Cerebellar nuclear complex (tissue), 1 donor: ENCODE data around the gene PTCRA.

Experiments used
- DNase-seq, 2 experiments: peaks; one replicate each; lab custom pipeline; 2025; lab: John Stamatoyannopoulos, UW

PTCRA gene

GRCh38 chr6:42971746-42972327, 56.0 kb downstream of the PTCRA start:
- DNase-seq: no peak

DNA sequence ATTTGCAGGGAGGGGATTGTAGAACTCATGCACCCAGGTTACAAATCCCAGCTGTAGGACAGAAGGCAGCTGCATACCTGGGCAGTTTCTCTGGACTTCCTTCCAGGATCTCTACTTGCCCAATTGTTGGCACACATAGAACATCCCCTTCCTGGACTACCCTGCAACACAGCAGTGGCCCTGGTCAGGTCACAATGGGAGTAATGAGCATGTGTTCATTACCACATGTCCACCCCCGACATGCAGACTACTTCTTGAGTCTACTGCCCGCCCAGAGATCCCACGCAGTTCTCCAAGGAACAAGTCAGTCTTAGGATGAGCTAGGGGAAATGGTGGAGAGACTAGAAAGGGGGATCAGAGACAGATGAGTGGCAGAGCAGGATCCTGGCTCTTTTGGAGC, 58.1 kb downstream of the PTCRA start:
- no peak for DNase-seq

- no peak for DNase-seq
These were observed 59.2 kb downstream of the PTCRA start for GRCh38 chr6:42974919-42975505.
